K562 (cell line): ENCODE results near the gene SLC48A1. TPM values are rescaled to one million over a fixed set of nuclear protein-coding genes. Genes with fewer than 3 reads are reported as not detected.

ENCODE experiments used
- ATAC-seq: fragments of 200-7000 bp; cut with Tn5 transposase; 3 replicates; pipeline ENCODE4 v1.9.1; 2020; ENCODE audit warnings: moderate library complexity
- BruUV-seq: library from RNA; stranded (reverse); fragments of 400-500 nt; replicated peaks from 2 replicates; lab custom pipeline; 2021; lab: Mats Ljungman, UMichigan
- CTCF ChIA-PET: fragments of 300-600 bp; formaldehyde crosslinking; extraction: SDS; loops from one replicate; lab custom pipeline; 2021; ENCODE audit warnings: low intra/inter-chr PET ratio; lab: Yijun Ruan, JAX
- POLR2A ChIA-PET: fragments of 300-600, 350-650 bp; sonication (Branson Sonifier 250); formaldehyde crosslinking; extraction: SDS; loops from one replicate; lab custom pipeline; 2021; ENCODE audit warnings: antibody characterized with exemption, inconsistent platforms; lab: Yijun Ruan, JAX
- DNase-seq, 4 experiments: peaks; one replicate each; pipeline versions ENCODE4 v3.0.0 to v3.0.0-alpha.2; 2011 to 2018; ENCODE audit warnings: low spot score in 3 of 4, mixed read lengths in 3 of 4; ENCODE audit errors: extremely low read depth in 1 of 4
- FAIRE-seq: peaks from 2 replicates; lab custom pipeline; 2011; peaks lifted over from hg19 to GRCh38; lab: Jason Lieb, UNC
- H2AFZ ChIP-seq: 2 replicates; pipeline ENCODE4 v1.6.0; 2011; ENCODE audit warnings: low read depth, low read length, control low read depth, inconsistent platforms
- H3K27ac ChIP-seq: fragments of 200-600 bp; 3 replicates; pipeline ENCODE4 v1.8.0; 2011; ENCODE audit warnings: low read depth, mild to moderate bottlenecking, control low read depth, inconsistent platforms, low read length, moderate library complexity, mixed read lengths; ENCODE audit errors: extremely low read depth
- H3K27me3 ChIP-seq, 2 experiments: fragments of 300-600 bp in 1 of 2; 2 replicates in 1 of 2; 3 replicates in 1 of 2; pipeline versions ENCODE4 v1.6.0 to v1.8.0; 2011; ENCODE audit warnings: inconsistent platforms in 2 of 2, low read length in 2 of 2, mild to moderate bottlenecking in 1 of 2, mixed read lengths in 1 of 2, moderate library complexity in 1 of 2; ENCODE audit not compliant: control insufficient read depth in 2 of 2, insufficient read depth in 2 of 2
- H3K36me3 ChIP-seq: fragments of 300-600 bp; 3 replicates; pipeline ENCODE4 v1.8.0; 2011; ENCODE audit warnings: mild to moderate bottlenecking, low read length, inconsistent platforms; ENCODE audit not compliant: control insufficient read depth, insufficient read depth
- H3K4me1 ChIP-seq, 2 experiments: fragments of 200-600 bp in 1 of 2; replicated peaks in 1 of 2; 2 replicates in 1 of 2; 3 replicates in 1 of 2; pipeline versions ENCODE4 v1.5.1 to v1.8.0; 2011; ENCODE audit warnings: inconsistent platforms in 2 of 2, low read length in 2 of 2, mild to moderate bottlenecking in 1 of 2, mixed read lengths in 1 of 2, moderate library complexity in 1 of 2; ENCODE audit not compliant: control insufficient read depth in 2 of 2, insufficient read depth in 2 of 2
- H3K4me2 ChIP-seq: 2 replicates; pipeline ENCODE4 v1.6.1; 2011; ENCODE audit warnings: low read length, control low read depth, inconsistent platforms, mixed read lengths; ENCODE audit not compliant: insufficient read depth
- H3K4me3 ChIP-seq: fragments of 200-600 bp; sonication (generic), shearing (Covaris generic); 2 replicates; pipeline ENCODE4 v1.5.1; 2016; ENCODE audit warnings: control low read depth, inconsistent platforms
- H3K79me2 ChIP-seq: fragments of 200-600 bp; 3 replicates; pipeline ENCODE4 v1.8.0; 2011; ENCODE audit warnings: low read length, inconsistent platforms; ENCODE audit not compliant: control insufficient read depth, insufficient read depth
- H3K9ac ChIP-seq, 2 experiments: 2 replicates each; pipeline versions ENCODE4 v1.6.0 to v1.6.1; 2011; ENCODE audit warnings: low read depth in 2 of 2, low read length in 2 of 2, control low read depth in 1 of 2, inconsistent platforms in 1 of 2, mild to moderate bottlenecking in 1 of 2, mixed read lengths in 1 of 2; ENCODE audit not compliant: insufficient read depth in 1 of 2
- H3K9me1 ChIP-seq: one replicate; pipeline ENCODE4 v1.6.0; 2011; ENCODE audit warnings: inconsistent platforms, mild to moderate bottlenecking, low read length, moderate library complexity; ENCODE audit not compliant: control insufficient read depth, insufficient read depth
- H3K9me3 ChIP-seq: replicated peaks from 2 replicates; pipeline ENCODE4 v1.5.1; 2011; ENCODE audit warnings: low read depth, low read length, inconsistent platforms; ENCODE audit not compliant: control insufficient read depth, insufficient read depth
- H4K20me1 ChIP-seq: replicated peaks from 2 replicates; pipeline ENCODE4 v1.6.1; 2011; ENCODE audit warnings: low read length, inconsistent platforms, mixed read lengths; ENCODE audit not compliant: control insufficient read depth, insufficient read depth
- CXXC5 ChIP-seq: fragments of 250-450 bp; sonication (Bioruptor Pico); IDR thresholded peaks from 2 replicates; pipeline ENCODE4 v1.8.0; 2022; ENCODE audit warnings: inconsistent platforms, mild to moderate bottlenecking, moderate library complexity
- DDX20 ChIP-seq: fragments of 450-650 bp; IDR thresholded peaks from 2 replicates; pipeline ENCODE4 v1.6.1; 2016; ENCODE audit warnings: missing genetic modification characterization, low read depth, mild to moderate bottlenecking, missing compliant biosample characterization, moderate library complexity
- ESRRB ChIP-seq: fragments of 250-450 bp; sonication (Bioruptor Pico); IDR thresholded peaks from 2 replicates; pipeline ENCODE4 v1.5.0; 2020; ENCODE audit warnings: mild to moderate bottlenecking, moderate library complexity, borderline replicate concordance
- ETS2 ChIP-seq: IDR thresholded peaks from 2 replicates; pipeline ENCODE4 v1.6.1; 2016; ENCODE audit warnings: borderline replicate concordance, missing genetic modification characterization, mild to moderate bottlenecking, moderate library complexity, missing compliant biosample characterization; ENCODE audit not compliant: poor library complexity, severe bottlenecking
- GTF3C2 ChIP-seq: IDR thresholded peaks from 3 replicates; pipeline ENCODE4 v1.6.1; 2011; ENCODE audit warnings: borderline replicate concordance, mild to moderate bottlenecking, moderate library complexity; ENCODE audit not compliant: insufficient read length; ENCODE audit errors: extremely low read depth
- NFE2L1 ChIP-seq: fragments of 450-650 bp; IDR thresholded peaks from 2 replicates; pipeline ENCODE4 v1.6.1; 2016; ENCODE audit warnings: missing genetic modification characterization, low read depth, mild to moderate bottlenecking, missing compliant biosample characterization, moderate library complexity, borderline replicate concordance
- POLR2H ChIP-seq: IDR thresholded peaks from 2 replicates; pipeline ENCODE4 v1.6.1; 2016; ENCODE audit warnings: missing genetic modification characterization, low read depth, mild to moderate bottlenecking, control low read depth, missing compliant biosample characterization, moderate library complexity
- SAFB2 ChIP-seq: fragments of 200-400 bp; formaldehyde crosslinking; IDR thresholded peaks from 2 replicates; pipeline ENCODE4 v1.6.1; 2018; ENCODE audit warnings: borderline replicate concordance, low read length, low read depth, moderate library complexity; ENCODE audit not compliant: severe bottlenecking
- SIRT6 ChIP-seq: IDR thresholded peaks from one replicate; pipeline ENCODE4 v1.6.1; 2012; ENCODE audit warnings: low read depth, mild to moderate bottlenecking, control low read depth, inconsistent platforms, low read length, moderate library complexity
- TCFL5 ChIP-seq: fragments of 250-450 bp; sonication (Bioruptor Pico); conservative IDR thresholded peaks from 2 replicates; pipeline ENCODE4 v1.6.1; 2021; ENCODE audit warnings: mild to moderate bottlenecking, moderate library complexity, matching md5 sums
- ZNF140 ChIP-seq: fragments of 250-450 bp; sonication (Bioruptor Pico); IDR thresholded peaks from 2 replicates; pipeline ENCODE4 v1.8.0; 2021; ENCODE audit warnings: moderate library complexity, mild to moderate bottlenecking, inconsistent platforms
- ZNF324 ChIP-seq: fragments of 250-450 bp; sonication (Bioruptor Pico); IDR thresholded peaks from 2 replicates; pipeline ENCODE4 v1.4.0; 2020; ENCODE audit warnings: mild to moderate bottlenecking
- ZNF449 ChIP-seq: fragments of 250-450 bp; sonication (Bioruptor Pico); IDR thresholded peaks from 2 replicates; pipeline ENCODE4 v1.8.0; 2022; ENCODE audit warnings: moderate library complexity, mild to moderate bottlenecking, inconsistent platforms
- WGBS: fragments of 100-300 bp; shearing (Covaris generic); methylation state at CpG from one replicate; pipeline ENCODE4 v1.1.6; 2016; ENCODE audit warnings: low coverage, mixed read lengths; ENCODE audit not compliant: insufficient coverage; ENCODE audit errors: missing lambda C conversion rate; 5-methylcytosine and 5-hydroxymethylcytosine counted together
- in situ Hi-C: fragments of 300-500 bp; cut with MboI; formaldehyde crosslinking; loops from 4 replicates; pipeline ENCODE4 v1.15.0; 2018; ENCODE audit warnings: inconsistent platforms, mixed read lengths
- intact Hi-C: fragments of 100-400 bp; cut with micrococcal nuclease; formaldehyde crosslinking; loops from 2 replicates; pipeline ENCODE4 v1.14.2; 2022
- polyA plus RNA-seq, 8 experiments: library from polyadenylated mRNA; depleted of rRNA in 4 of 8; stranded (reverse) in 5 of 8; unstranded in 3 of 8; fragments of >200 nt; fragmentation: Nextera tagmentation in 2 of 8; fragmentation: Illumina TruSeq in 1 of 8; extraction: Ambion mirVana in 2 of 8; extraction: Trizol in 1 of 8; gene quantifications; 2 replicates each; pipeline versions ENCODE4 v1.2.1 to v1.2.3, GENCODE V29; 2011 to 2014; ENCODE audit warnings: inconsistent platforms in 1 of 8, missing spikeins in 1 of 8
- total RNA-seq, 7 experiments: library from RNA; depleted of rRNA in 6 of 7; stranded (reverse); fragments of >200 nt in 6 of 7; fragmentation: Illumina TruSeq in 2 of 7; extraction: Trizol in 2 of 7; gene quantifications; 2 replicates each; pipeline versions ENCODE4 v1.2.1 to v1.2.3, GENCODE V29; 2011 to 2021; ENCODE audit warnings: low replicate concordance in 1 of 7

SLC48A1 gene
- total and polyA plus RNA-seq, 9 of the 15 experiments (the other 6 are each of a cell fraction or from before 2014, with no cell fraction given) = 10.7 to 37.5 (median 18.7) TPM

GRCh38 chr12:47754881-47755280 is 18.2 kb upstream of the SLC48A1 start:
- in situ Hi-C loops = no loop called here
- H3K4me1 ChIP-seq = peaks cover 14 to 37% of the 10 kb centered on the region in 2 experiments; a peak in 4 of 5 replicates
- no peak overlapping the region for H3K4me2 ChIP-seq
- intact Hi-C loops = no loop called here
- H4K20me1 ChIP-seq = no peaks in the 10 kb centered on the region
- no peak for DNase-seq
- BruUV-seq = no TSS peak
- ATAC-seq = no peak
- no peaks in the 10 kb centered on the region for H3K36me3 ChIP-seq
- ChIA-PET POLR2A (interaction anchor here (0.6 to 1.7 kb wide), 4 partner anchors 10 to 79 kb away, joined by 3 to 5 read pairs (median 4); partner anchors contain the start of gene RPAP3), CTCF (no interaction called here)
- no peaks in the 10 kb centered on the region for H3K9me3 ChIP-seq
- no peaks in the 10 kb centered on the region for H3K79me2 ChIP-seq
- H3K27ac ChIP-seq = no peak overlapping the region
- no peak overlapping the region for H3K4me3 ChIP-seq
- no peaks in the 10 kb centered on the region for H3K9me1 ChIP-seq
- 54% methylated on average over 3 of the region's 3 CpGs for WGBS
- no peak for FAIRE-seq
- H3K27me3 ChIP-seq = peaks cover 6% of the 10 kb centered on the region in 2 experiments; a peak in 2 of 5 replicates
- no peak overlapping the region for H2AFZ ChIP-seq
- H3K9ac ChIP-seq = 0 out of 4 replicates have a peak overlapping the region, but pooled peaks of 1 of the 2 experiments have one; percentile 31
- no peak for TF ChIP-seq ETS2 (tag)
- no peak for TF ChIP-seq ZNF140 (CRISPR knock-in tag)
- no peak for TF ChIP-seq DDX20 (tag)
- no peak for TF ChIP-seq SIRT6
- TF ChIP-seq ESRRB = no peak
- TF ChIP-seq ZNF324 (CRISPR knock-in tag) = no peak
- no peak for TF ChIP-seq POLR2H
- no peak for TF ChIP-seq SAFB2
- no peak for TF ChIP-seq TCFL5 (CRISPR knock-in tag)
- no peak for TF ChIP-seq GTF3C2
- TF ChIP-seq CXXC5 (CRISPR knock-in tag) = no peak
- no peak for TF ChIP-seq ZNF449 (CRISPR knock-in tag)
- TF ChIP-seq NFE2L1 (tag) = no peak
